NCI-H460 (cell line): ENCODE results near the gene DSC1. TPM values are rescaled to one million over a fixed set of nuclear protein-coding genes. Genes with fewer than 3 reads are reported as not detected.
"Not testable (repeated sequence)": the region's sequence is repeated elsewhere in the genome, so short reads cannot be mapped to it uniquely, and the experiment has no call there.

Source experiments
- DNase-seq: peaks from one replicate; pipeline ENCODE4 v3.0.0-alpha.2; 2016; ENCODE audit warnings: low read depth; ENCODE audit errors: extremely low read depth
- polyA plus RNA-seq: library from polyadenylated mRNA; depleted of rRNA; stranded (reverse); fragments of >200 nt; gene quantifications from 2 replicates; pipeline ENCODE4 v1.2.3, GENCODE V29; 2014; cell fraction: nucleus; rRNA removed
- total RNA-seq: library from RNA; depleted of rRNA; stranded (reverse); fragments of >200 nt; shearing (Covaris generic); gene quantifications from 2 replicates; pipeline ENCODE4 v1.2.3, GENCODE V29; 2014; rRNA removed

The DSC1 gene
- 0.10 and 0.14 TPM in 2 replicates for total RNA-seq
- 0.40 TPM in 1 of 2 replicates, not detected in the other for polyA plus RNA-seq

GRCh38 chr18:31162825-31163435, at the start of gene DSC1:
TSS of gene DSC1 (minus strand) at chr18:31162856. CDS start at chr18:31162594, 262 bp downstream.
- no peak for DNase-seq

- no peak for DNase-seq
Observed at GRCh38 chr18:31211047-31211446, 48.4 kb upstream of the DSC1 start.

- DNase-seq = no peak
Observed at GRCh38 chr18:31209041-31209440, 46.4 kb upstream of the DSC1 start.

- DNase-seq = no peak
Observed at GRCh38 chr18:31207391-31207790, 44.7 kb upstream of the DSC1 start.

- DNase-seq = peak; percentile 91
Observed at GRCh38 chr18:31206787-31207381, 44.2 kb upstream of the DSC1 start.

- no peak for DNase-seq
Observed at GRCh38 chr18:31206071-31206470, 43.4 kb upstream of the DSC1 start.

- no peak for DNase-seq
Observed at GRCh38 chr18:31205273-31205672, 42.6 kb upstream of the DSC1 start.

GRCh38 chr18:31204833-31205232, 42.2 kb upstream of the DSC1 start:
- no peak for DNase-seq

GRCh38 chr18:31204166-31204565, 41.5 kb upstream of the DSC1 start:
- no peak for DNase-seq

- no peak for DNase-seq
Observed at GRCh38 chr18:31203794-31204148, 41.1 kb upstream of the DSC1 start.

- DNase-seq = no peak
Observed at GRCh38 chr18:31203096-31203793, 40.6 kb upstream of the DSC1 start.

GRCh38 chr18:31199190-31199769, 36.6 kb upstream of the DSC1 start:
- DNase-seq = peak; percentile 42

- no peak for DNase-seq
Observed at GRCh38 chr18:31197676-31198075, 35.0 kb upstream of the DSC1 start.

- no peak for DNase-seq
Observed at GRCh38 chr18:31195063-31195462, 32.4 kb upstream of the DSC1 start.

- DNase-seq = no peak
Observed at GRCh38 chr18:31192086-31192776, 29.6 kb upstream of the DSC1 start.

GRCh38 chr18:31190919-31191318, 28.3 kb upstream of the DSC1 start:
- no peak for DNase-seq

- DNase-seq = no peak
Observed at GRCh38 chr18:31189757-31190156, 27.1 kb upstream of the DSC1 start.

- no peak for DNase-seq
Observed at GRCh38 chr18:31185186-31185950, 22.7 kb upstream of the DSC1 start.

- no peak for DNase-seq
Observed at GRCh38 chr18:31183302-31183701, 20.6 kb upstream of the DSC1 start.

GRCh38 chr18:31177369-31177768, 14.7 kb upstream of the DSC1 start:
- DNase-seq = not testable (repeated sequence)
